Panc1 (cell line): ENCODE data around the gene TENT4B.

Experiments used
- POLR2AphosphoS5 ChIP-seq: IDR thresholded peaks from 2 replicates; pipeline ENCODE4 v1.6.1; 2012; ENCODE audit warnings: mild to moderate bottlenecking, low read depth, low read length, moderate library complexity
- SIN3A ChIP-seq: IDR thresholded peaks from 2 replicates; pipeline ENCODE4 v1.6.1; 2012; ENCODE audit warnings: low read depth, mild to moderate bottlenecking, low read length, moderate library complexity, borderline replicate concordance; ENCODE audit not compliant: insufficient read depth
- TCF7L2 ChIP-seq: IDR thresholded peaks from 2 replicates; pipeline ENCODE4 v1.6.1; 2011; ENCODE audit warnings: mild to moderate bottlenecking, low read depth, low read length, inconsistent platforms
- TF ChIP-seq, protein P1 (sequence below): fragments of 450-650 bp; IDR thresholded peaks from 2 replicates; pipeline ENCODE4 v1.5.1; 2017; ENCODE audit warnings: mild to moderate bottlenecking
- TF ChIP-seq, protein P2 (sequence below), 2 experiments: IDR thresholded peaks; 2 replicates each; pipeline ENCODE4 v1.6.1; 2011 to 2012; ENCODE audit warnings: low read depth in 2 of 2, control low read depth in 1 of 2, low read length in 1 of 2, mild to moderate bottlenecking in 1 of 2, moderate library complexity in 1 of 2; ENCODE audit not compliant: insufficient read depth in 1 of 2

DNA sequence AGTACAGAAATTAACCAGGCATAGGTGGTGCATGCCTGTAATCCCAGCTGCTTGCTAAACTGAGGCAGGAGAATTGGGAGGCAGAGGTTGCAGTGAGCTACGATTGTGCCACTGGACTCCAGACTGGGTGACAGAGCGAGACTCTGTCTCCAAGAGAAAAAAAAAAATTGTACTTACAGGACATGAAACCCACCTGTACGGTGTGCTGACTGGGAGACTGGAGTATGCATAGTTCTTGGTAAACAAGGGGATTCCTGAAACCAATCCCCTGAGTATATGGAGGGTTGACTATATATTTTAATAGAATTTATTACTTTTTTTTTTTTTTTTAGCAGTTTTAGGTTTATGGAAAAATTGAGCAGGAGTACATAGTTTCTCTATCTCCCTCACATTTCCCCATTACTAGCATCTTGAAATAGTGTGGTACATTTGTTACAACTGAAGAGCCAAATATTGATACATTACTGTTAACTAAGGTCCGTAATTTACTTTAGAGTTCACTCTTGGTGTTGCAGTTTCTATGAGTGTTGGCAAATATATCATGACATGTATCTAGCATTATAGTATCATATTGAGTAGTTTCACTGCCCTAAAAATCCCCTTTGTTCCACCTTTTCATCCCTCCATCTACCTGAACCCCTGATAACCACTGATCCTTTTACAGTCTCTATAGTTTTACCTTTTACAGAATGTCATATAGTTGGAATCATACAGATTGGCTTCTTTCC lies 19.3 kb downstream of the TENT4B start:
- TF ChIP-seq, protein P1, sequence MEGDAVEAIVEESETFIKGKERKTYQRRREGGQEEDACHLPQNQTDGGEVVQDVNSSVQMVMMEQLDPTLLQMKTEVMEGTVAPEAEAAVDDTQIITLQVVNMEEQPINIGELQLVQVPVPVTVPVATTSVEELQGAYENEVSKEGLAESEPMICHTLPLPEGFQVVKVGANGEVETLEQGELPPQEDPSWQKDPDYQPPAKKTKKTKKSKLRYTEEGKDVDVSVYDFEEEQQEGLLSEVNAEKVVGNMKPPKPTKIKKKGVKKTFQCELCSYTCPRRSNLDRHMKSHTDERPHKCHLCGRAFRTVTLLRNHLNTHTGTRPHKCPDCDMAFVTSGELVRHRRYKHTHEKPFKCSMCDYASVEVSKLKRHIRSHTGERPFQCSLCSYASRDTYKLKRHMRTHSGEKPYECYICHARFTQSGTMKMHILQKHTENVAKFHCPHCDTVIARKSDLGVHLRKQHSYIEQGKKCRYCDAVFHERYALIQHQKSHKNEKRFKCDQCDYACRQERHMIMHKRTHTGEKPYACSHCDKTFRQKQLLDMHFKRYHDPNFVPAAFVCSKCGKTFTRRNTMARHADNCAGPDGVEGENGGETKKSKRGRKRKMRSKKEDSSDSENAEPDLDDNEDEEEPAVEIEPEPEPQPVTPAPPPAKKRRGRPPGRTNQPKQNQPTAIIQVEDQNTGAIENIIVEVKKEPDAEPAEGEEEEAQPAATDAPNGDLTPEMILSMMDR: no peak
- TF ChIP-seq POLR2AphosphoS5 (no peak), SIN3A (no peak), TCF7L2 (no peak)
- TF ChIP-seq, protein P2, sequence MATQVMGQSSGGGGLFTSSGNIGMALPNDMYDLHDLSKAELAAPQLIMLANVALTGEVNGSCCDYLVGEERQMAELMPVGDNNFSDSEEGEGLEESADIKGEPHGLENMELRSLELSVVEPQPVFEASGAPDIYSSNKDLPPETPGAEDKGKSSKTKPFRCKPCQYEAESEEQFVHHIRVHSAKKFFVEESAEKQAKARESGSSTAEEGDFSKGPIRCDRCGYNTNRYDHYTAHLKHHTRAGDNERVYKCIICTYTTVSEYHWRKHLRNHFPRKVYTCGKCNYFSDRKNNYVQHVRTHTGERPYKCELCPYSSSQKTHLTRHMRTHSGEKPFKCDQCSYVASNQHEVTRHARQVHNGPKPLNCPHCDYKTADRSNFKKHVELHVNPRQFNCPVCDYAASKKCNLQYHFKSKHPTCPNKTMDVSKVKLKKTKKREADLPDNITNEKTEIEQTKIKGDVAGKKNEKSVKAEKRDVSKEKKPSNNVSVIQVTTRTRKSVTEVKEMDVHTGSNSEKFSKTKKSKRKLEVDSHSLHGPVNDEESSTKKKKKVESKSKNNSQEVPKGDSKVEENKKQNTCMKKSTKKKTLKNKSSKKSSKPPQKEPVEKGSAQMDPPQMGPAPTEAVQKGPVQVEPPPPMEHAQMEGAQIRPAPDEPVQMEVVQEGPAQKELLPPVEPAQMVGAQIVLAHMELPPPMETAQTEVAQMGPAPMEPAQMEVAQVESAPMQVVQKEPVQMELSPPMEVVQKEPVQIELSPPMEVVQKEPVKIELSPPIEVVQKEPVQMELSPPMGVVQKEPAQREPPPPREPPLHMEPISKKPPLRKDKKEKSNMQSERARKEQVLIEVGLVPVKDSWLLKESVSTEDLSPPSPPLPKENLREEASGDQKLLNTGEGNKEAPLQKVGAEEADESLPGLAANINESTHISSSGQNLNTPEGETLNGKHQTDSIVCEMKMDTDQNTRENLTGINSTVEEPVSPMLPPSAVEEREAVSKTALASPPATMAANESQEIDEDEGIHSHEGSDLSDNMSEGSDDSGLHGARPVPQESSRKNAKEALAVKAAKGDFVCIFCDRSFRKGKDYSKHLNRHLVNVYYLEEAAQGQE (IDR thresholded peaks at IDR 0.05; ENCODE audit: insufficient read depth in 1 of 2, low read depth in 2 of 2, low read length in 1 of 2): no peak
